Natural killer cell (primary cell): ENCODE data around the gene XIRP2. TPM values are rescaled to one million over a fixed set of nuclear protein-coding genes. Genes with fewer than 3 reads are reported as not detected.

ENCODE experiments used
- ATAC-seq, 3 donors: fragments of 150-1000 bp in 2 of 3; fragments of 200-7000 bp in 1 of 3; cut with Tn5 transposase; 1 replicate in 1 of 3; 2 replicates in 2 of 3; pipeline ENCODE4 v1.10.0; 2021; ENCODE audit warnings: mild to moderate bottlenecking in 2 of 3, moderate library complexity in 2 of 3
- DNase-seq, 2 donors: peaks; one replicate each; pipeline versions ENCODE4 v3.0.0 to v3.0.0-alpha.2; 2013 to 2021; ENCODE audit warnings: mixed read lengths in 1 of 2
- H3K27ac ChIP-seq: one replicate; pipeline ENCODE4 v1.5.1; 2013; ENCODE audit warnings: mild to moderate bottlenecking, low read length
- H3K27me3 ChIP-seq: one replicate; pipeline ENCODE4 v1.6.1; 2013; ENCODE audit warnings: low read length; ENCODE audit not compliant: control insufficient read depth, insufficient read depth
- H3K36me3 ChIP-seq: one replicate; pipeline ENCODE4 v1.6.1; 2013; ENCODE audit warnings: low read length; ENCODE audit not compliant: control insufficient read depth, insufficient read depth
- H3K4me1 ChIP-seq: one replicate; pipeline ENCODE4 v1.6.1; 2013; ENCODE audit warnings: low read length; ENCODE audit not compliant: control insufficient read depth, insufficient read depth
- H3K4me3 ChIP-seq: one replicate; pipeline ENCODE4 v1.5.1; 2013; ENCODE audit warnings: low read length
- H3K9me3 ChIP-seq: one replicate; pipeline ENCODE4 v1.6.1; 2013; ENCODE audit warnings: low read length; ENCODE audit not compliant: control insufficient read depth, insufficient read depth
- H3K27ac Mint-ChIP-seq, 2 donors: one replicate each; pipeline ENCODE4 v1.8.0; 2022; ENCODE audit warnings: mild to moderate bottlenecking in 2 of 2, mixed read lengths in 2 of 2, moderate library complexity in 1 of 2
- H3K27me3 Mint-ChIP-seq, 2 donors: one replicate each; pipeline ENCODE4 v1.8.0; 2022; ENCODE audit warnings: low read depth in 2 of 2, mixed read lengths in 2 of 2
- H3K36me3 Mint-ChIP-seq: one replicate; pipeline ENCODE4 v1.8.0; 2022; ENCODE audit warnings: mixed read lengths
- H3K4me1 Mint-ChIP-seq, 2 donors: one replicate each; pipeline ENCODE4 v1.8.0; 2022; ENCODE audit warnings: mixed read lengths in 2 of 2
- H3K4me3 Mint-ChIP-seq: one replicate; pipeline ENCODE4 v1.8.0; 2022; ENCODE audit warnings: mild to moderate bottlenecking, moderate library complexity, mixed read lengths
- H3K9me3 Mint-ChIP-seq, 2 donors: one replicate each; pipeline ENCODE4 v1.8.0; 2022; ENCODE audit warnings: mixed read lengths in 2 of 2
- WGBS: methylation state at CpG from one replicate; pipeline ENCODE4 v1.1.7; 2013; ENCODE audit warnings: missing lambda C conversion rate; ENCODE audit not compliant: insufficient coverage; 5-methylcytosine and 5-hydroxymethylcytosine counted together
- intact Hi-C: fragments of 100-400 bp; cut with micrococcal nuclease; formaldehyde crosslinking; loops from one replicate; pipeline ENCODE4 v1.14.2; 2022
- total RNA-seq, 4 donors: library from RNA; stranded (reverse); fragments of 120-200 nt in 1 of 4; gene quantifications; one replicate each; pipeline versions ENCODE4 v1.2.3 to v1.2.4, GENCODE V29; 2013 to 2022
- TF ChIP-seq, protein P1 (sequence below): fragments of 200-600 bp; IDR thresholded peaks from one replicate; pipeline ENCODE4 v1.8.0; 2022; ENCODE audit warnings: antibody characterized with exemption

Gene XIRP2
- total RNA-seq, 3 donors from 2014 or later (not counting 1 experiment from before 2014, with no cell fraction given) = 0.16 TPM; not detected in 2

DNA sequence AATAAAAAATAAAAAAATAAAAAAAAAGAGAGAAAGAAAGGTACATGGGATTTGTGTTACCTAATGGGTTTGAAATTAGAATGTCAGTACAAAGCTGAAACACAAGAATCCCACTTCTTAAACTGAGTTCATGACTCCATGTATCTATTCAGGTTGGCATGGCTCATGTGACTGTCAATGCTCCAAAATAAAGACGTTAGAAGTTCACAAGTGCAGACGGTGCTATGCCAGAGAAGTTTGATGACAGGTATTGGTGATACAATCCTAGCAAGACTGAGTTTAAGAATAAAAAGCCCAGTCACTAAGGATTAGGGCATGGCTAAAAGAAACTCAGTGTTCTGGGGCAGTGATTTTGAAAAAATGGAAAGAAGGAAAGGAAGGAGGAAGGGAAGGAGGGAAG is 254.3 kb downstream of the XIRP2 start:
- H3K36me3 Mint-ChIP-seq = no peaks in the 10 kb centered on the region
- H3K27ac Mint-ChIP-seq = no peak overlapping the region
- H3K27me3 Mint-ChIP-seq = no peaks in the 10 kb centered on the region
- Histone ChIP-seq H3K9me3 (no peaks in the 10 kb centered on the region), H3K27me3 (no peaks in the 10 kb centered on the region), H3K4me3 (no peak overlapping the region), H3K27ac (no peak overlapping the region), H3K4me1 (no peaks in the 10 kb centered on the region), H3K36me3 (no peaks in the 10 kb centered on the region)
- intact Hi-C loops = no loop called here
- peaks cover 5 to 10% of the 10 kb centered on the region in 2 donors for H3K9me3 Mint-ChIP-seq
- 85% methylated on average over 2 of the region's 2 CpGs for WGBS
- no peak for ATAC-seq
- H3K4me3 Mint-ChIP-seq = no peak overlapping the region
- H3K4me1 Mint-ChIP-seq = no peaks in the 10 kb centered on the region
- TF ChIP-seq, protein P1, sequence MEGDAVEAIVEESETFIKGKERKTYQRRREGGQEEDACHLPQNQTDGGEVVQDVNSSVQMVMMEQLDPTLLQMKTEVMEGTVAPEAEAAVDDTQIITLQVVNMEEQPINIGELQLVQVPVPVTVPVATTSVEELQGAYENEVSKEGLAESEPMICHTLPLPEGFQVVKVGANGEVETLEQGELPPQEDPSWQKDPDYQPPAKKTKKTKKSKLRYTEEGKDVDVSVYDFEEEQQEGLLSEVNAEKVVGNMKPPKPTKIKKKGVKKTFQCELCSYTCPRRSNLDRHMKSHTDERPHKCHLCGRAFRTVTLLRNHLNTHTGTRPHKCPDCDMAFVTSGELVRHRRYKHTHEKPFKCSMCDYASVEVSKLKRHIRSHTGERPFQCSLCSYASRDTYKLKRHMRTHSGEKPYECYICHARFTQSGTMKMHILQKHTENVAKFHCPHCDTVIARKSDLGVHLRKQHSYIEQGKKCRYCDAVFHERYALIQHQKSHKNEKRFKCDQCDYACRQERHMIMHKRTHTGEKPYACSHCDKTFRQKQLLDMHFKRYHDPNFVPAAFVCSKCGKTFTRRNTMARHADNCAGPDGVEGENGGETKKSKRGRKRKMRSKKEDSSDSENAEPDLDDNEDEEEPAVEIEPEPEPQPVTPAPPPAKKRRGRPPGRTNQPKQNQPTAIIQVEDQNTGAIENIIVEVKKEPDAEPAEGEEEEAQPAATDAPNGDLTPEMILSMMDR = no peak
- no peak for DNase-seq

GRCh38 chr2:167144179-167144898 is 256.1 kb downstream of the XIRP2 start:
- no peak overlapping the region for H3K4me3 ChIP-seq
- WGBS = 50% methylated on average over 3 of the region's 5 CpGs
- H3K9me3 ChIP-seq = no peaks in the 10 kb centered on the region
- no peak overlapping the region for H3K27ac ChIP-seq
- Mint-ChIP-seq H3K4me1 (no peaks in the 10 kb centered on the region), H3K9me3 (peaks cover 6 to 8% of the 10 kb centered on the region in 2 donors), H3K36me3 (no peaks in the 10 kb centered on the region), H3K27ac (no peak overlapping the region), H3K27me3 (no peaks in the 10 kb centered on the region), H3K4me3 (no peak overlapping the region)
- no peaks in the 10 kb centered on the region for H3K27me3 ChIP-seq
- DNase-seq (no peak), ATAC-seq (no peak)
- H3K4me1 ChIP-seq = no peaks in the 10 kb centered on the region
- TF ChIP-seq, protein P1 = no peak
- intact Hi-C loops = no loop called here
- no peaks in the 10 kb centered on the region for H3K36me3 ChIP-seq

- no peaks in the 10 kb centered on the region for H3K36me3 ChIP-seq
- no peak for ATAC-seq
- DNase-seq = no peak
- H3K4me1 Mint-ChIP-seq = no peaks in the 10 kb centered on the region
- H3K4me1 ChIP-seq = no peaks in the 10 kb centered on the region
- H3K4me3 Mint-ChIP-seq = no peak overlapping the region
- H3K27me3 ChIP-seq = no peaks in the 10 kb centered on the region
- 92% methylated on average over 3 of the region's 6 CpGs for WGBS
- intact Hi-C loops = no loop called here
- H3K27ac ChIP-seq = no peak overlapping the region
- no peaks in the 10 kb centered on the region for H3K27me3 Mint-ChIP-seq
- TF ChIP-seq, protein P1 = no peak
- H3K36me3 Mint-ChIP-seq = no peaks in the 10 kb centered on the region
- H3K9me3 Mint-ChIP-seq = peaks cover 6 to 11% of the 10 kb centered on the region in 2 donors
- H3K9me3 ChIP-seq = no peaks in the 10 kb centered on the region
- no peak overlapping the region for H3K4me3 ChIP-seq
- no peak overlapping the region for H3K27ac Mint-ChIP-seq
Observed at GRCh38 chr2:167147271-167147941, 259.1 kb downstream of the XIRP2 start.
